H1 (cell line): ENCODE data around the gene PSG1. TPM values are rescaled to one million over a fixed set of nuclear protein-coding genes. Genes with fewer than 3 reads are reported as not detected.
"Not testable (repeated sequence)": the region's sequence is repeated elsewhere in the genome, so short reads cannot be mapped to it uniquely, and the experiment has no call there.

Source experiments
- CTCF ChIA-PET: fragments of 300-600 bp; sonication (Branson Sonifier 250); formaldehyde crosslinking; loops from one replicate; lab custom pipeline; 2021; ENCODE audit not compliant: partially characterized antibody; lab: Charles Lee
- POLR2A ChIA-PET: fragments of 300-600 bp; sonication (Branson Sonifier 250); formaldehyde crosslinking; loops from one replicate; lab custom pipeline; 2021; ENCODE audit warnings: inconsistent platforms; ENCODE audit not compliant: partially characterized antibody; lab: Charles Lee
- DNase-seq, 2 experiments: peaks; one replicate each; pipeline versions ENCODE4 v3.0.0 to v3.0.0-alpha.2; 2010 to 2022; ENCODE audit warnings: low spot score in 2 of 2, low read depth in 1 of 2, mixed read lengths in 1 of 2
- FAIRE-seq: peaks from 2 replicates; lab custom pipeline; 2011; peaks lifted over from hg19 to GRCh38; lab: Jason Lieb, UNC
- H2AFZ ChIP-seq: 2 replicates; pipeline ENCODE4 v1.8.1; 2012; ENCODE audit warnings: low read length, inconsistent platforms
- H2AK5ac ChIP-seq: 2 replicates; pipeline ENCODE4 v1.6.1; 2013; ENCODE audit warnings: low read depth, low read length
- H2BK120ac ChIP-seq: replicated peaks from 2 replicates; pipeline ENCODE3; 2013; ENCODE audit warnings: low read depth, low read length, inconsistent platforms
- H2BK12ac ChIP-seq: 2 replicates; pipeline ENCODE4 v1.6.1; 2013; ENCODE audit warnings: low read depth, low read length
- H2BK15ac ChIP-seq: 2 replicates; pipeline ENCODE4 v1.6.1; 2013; ENCODE audit warnings: low read length
- H2BK20ac ChIP-seq: 2 replicates; pipeline ENCODE4 v1.6.1; 2013; ENCODE audit warnings: low read length
- H2BK5ac ChIP-seq: 2 replicates; pipeline ENCODE4 v1.6.1; 2013; ENCODE audit warnings: low read depth, low read length
- H3K14ac ChIP-seq: 2 replicates; pipeline ENCODE4 v1.6.1; 2013; ENCODE audit warnings: inconsistent platforms; ENCODE audit not compliant: insufficient read length
- H3K18ac ChIP-seq: 2 replicates; pipeline ENCODE4 v1.6.1; 2013; ENCODE audit warnings: low read length; ENCODE audit errors: extremely low read depth
- H3K23ac ChIP-seq: 2 replicates; pipeline ENCODE4 v1.6.1; 2013; ENCODE audit warnings: inconsistent platforms; ENCODE audit not compliant: insufficient read length
- H3K23me2 ChIP-seq: 2 replicates; pipeline ENCODE4 v1.6.1; 2013; ENCODE audit warnings: low read depth, low read length
- H3K27ac ChIP-seq: 2 replicates; pipeline ENCODE4 v1.6.1; 2011; ENCODE audit warnings: low read depth, low read length, inconsistent platforms
- H3K27me3 ChIP-seq, 4 experiments: replicated peaks in 1 of 4; 1 replicate in 1 of 4; 2 replicates in 3 of 4; pipeline versions ENCODE4 v1.6.1 to v1.8.1; 2011 to 2013; ENCODE audit warnings: low read length in 3 of 4, mild to moderate bottlenecking in 3 of 4, inconsistent platforms in 2 of 4, mixed read lengths in 2 of 4, moderate library complexity in 1 of 4; ENCODE audit not compliant: control insufficient read depth in 3 of 4, insufficient read depth in 3 of 4; ENCODE audit errors: extremely low read depth in 1 of 4
- H3K36me3 ChIP-seq, 4 experiments: 2 replicates each; pipeline versions ENCODE4 v1.6.1 to v1.8.1; 2011 to 2013; ENCODE audit warnings: mild to moderate bottlenecking in 4 of 4, low read length in 3 of 4, moderate library complexity in 2 of 4, control low read depth in 1 of 4, inconsistent platforms in 1 of 4; ENCODE audit not compliant: insufficient read depth in 4 of 4, control insufficient read depth in 2 of 4
- H3K4ac ChIP-seq: replicated peaks from 2 replicates; pipeline ENCODE3; 2013; ENCODE audit warnings: low read length, low read depth, mixed read lengths, inconsistent platforms; ENCODE audit not compliant: insufficient read length
- H3K4me1 ChIP-seq, 4 experiments: replicated peaks in 1 of 4; 1 replicate in 1 of 4; 2 replicates in 3 of 4; pipeline versions ENCODE4 v1.6.1 to v1.8.1; 2011 to 2013; ENCODE audit warnings: low read length in 3 of 4, inconsistent platforms in 2 of 4, mixed read lengths in 1 of 4; ENCODE audit not compliant: insufficient read depth in 4 of 4, control insufficient read depth in 3 of 4
- H3K4me2 ChIP-seq, 2 experiments: 2 replicates each; pipeline versions ENCODE4 v1.6.1 to v1.8.1; 2011 to 2013; ENCODE audit warnings: low read depth in 2 of 2, low read length in 2 of 2, control low read depth in 1 of 2, inconsistent platforms in 1 of 2, mild to moderate bottlenecking in 1 of 2; ENCODE audit not compliant: insufficient read depth in 1 of 2
- H3K4me3 ChIP-seq, 4 experiments: fragments of 200-600, 300-600 bp in 1 of 4; sonication (generic), shearing (Covaris generic), sonication (Bioruptor Twin) in 1 of 4; 2 replicates each; pipeline versions ENCODE4 v1.5.1 to v1.8.1; 2011 to 2016; ENCODE audit warnings: low read length in 4 of 4, low read depth in 3 of 4, control low read depth in 2 of 4, inconsistent platforms in 2 of 4, mild to moderate bottlenecking in 2 of 4, mixed read lengths in 1 of 4, moderate library complexity in 1 of 4; ENCODE audit not compliant: insufficient read depth in 2 of 4; ENCODE audit errors: extremely low read depth in 1 of 4
- H3K56ac ChIP-seq: replicated peaks from 2 replicates; pipeline ENCODE3; 2013; ENCODE audit warnings: low read depth, mild to moderate bottlenecking, mixed read lengths, low read length, inconsistent platforms; ENCODE audit not compliant: insufficient read length
- H3K79me1 ChIP-seq: 2 replicates; pipeline ENCODE4 v1.6.1; 2013; ENCODE audit warnings: low read depth, low read length, control low read depth
- H3K79me2 ChIP-seq, 2 experiments: 2 replicates each; pipeline versions ENCODE4 v1.6.1 to v1.8.1; 2012 to 2013; ENCODE audit warnings: low read length in 2 of 2, mild to moderate bottlenecking in 2 of 2, inconsistent platforms in 1 of 2; ENCODE audit not compliant: insufficient read depth in 2 of 2, control insufficient read depth in 1 of 2
- H3K9ac ChIP-seq, 4 experiments: replicated peaks in 1 of 4; 1 replicate in 1 of 4; 2 replicates in 3 of 4; pipeline versions ENCODE4 v1.6.1 to v1.8.1; 2011 to 2013; ENCODE audit warnings: low read depth in 3 of 4, low read length in 3 of 4, control low read depth in 2 of 4, mild to moderate bottlenecking in 2 of 4, moderate library complexity in 2 of 4, inconsistent platforms in 1 of 4; ENCODE audit errors: extremely low read depth in 1 of 4
- H3K9me3 ChIP-seq, 2 experiments: 2 replicates each; pipeline versions ENCODE4 v1.6.1 to v1.8.1; 2012 to 2013; ENCODE audit warnings: mild to moderate bottlenecking in 2 of 2, moderate library complexity in 2 of 2, control low read depth in 1 of 2, inconsistent platforms in 1 of 2, low read depth in 1 of 2, low read length in 1 of 2, mixed read lengths in 1 of 2; ENCODE audit not compliant: insufficient read depth in 2 of 2
- H4K20me1 ChIP-seq, 2 experiments: replicated peaks in 1 of 2; 2 replicates each; pipeline versions ENCODE3 to v1.8.1; 2011 to 2013; ENCODE audit warnings: inconsistent platforms in 2 of 2, low read length in 2 of 2, mild to moderate bottlenecking in 1 of 2; ENCODE audit not compliant: insufficient read depth in 2 of 2, control insufficient read depth in 1 of 2
- H4K5ac ChIP-seq: 2 replicates; pipeline ENCODE4 v1.6.1; 2013; ENCODE audit warnings: low read length, low read depth, mixed read lengths, inconsistent platforms; ENCODE audit not compliant: insufficient read length
- H4K8ac ChIP-seq: 2 replicates; pipeline ENCODE4 v1.8.0; 2013; ENCODE audit warnings: mild to moderate bottlenecking, moderate library complexity, low read length, inconsistent platforms; ENCODE audit not compliant: insufficient read depth; ENCODE audit errors: extremely low read depth
- H4K91ac ChIP-seq: replicated peaks from 2 replicates; pipeline ENCODE3; 2013; ENCODE audit warnings: low read length, mixed read lengths, inconsistent platforms; ENCODE audit not compliant: insufficient read length
- CTCF ChIP-seq, 3 experiments: IDR thresholded peaks; 1 replicate in 2 of 3; 2 replicates in 1 of 3; pipeline versions ENCODE4 v1.5.1 to v1.6.1; 2011; ENCODE audit warnings: low read length in 3 of 3, mild to moderate bottlenecking in 3 of 3, inconsistent platforms in 2 of 3, low read depth in 1 of 3, moderate library complexity in 1 of 3; ENCODE audit not compliant: insufficient read depth in 1 of 3; ENCODE audit errors: control extremely low read depth in 1 of 3
- RAD21 ChIP-seq, 2 experiments: IDR thresholded peaks in 1 of 2; conservative IDR thresholded peaks in 1 of 2; 2 replicates each; pipeline ENCODE4 v1.6.1; 2011; ENCODE audit warnings: low read depth in 2 of 2, low read length in 2 of 2, improper control_type of control experiment in 1 of 2, inconsistent platforms in 1 of 2, mild to moderate bottlenecking in 1 of 2, moderate library complexity in 1 of 2
- WGBS, 2 experiments: shearing (Covaris generic) in 1 of 2; methylation state at CpG; one replicate each; pipeline versions ENCODE4 v1.1.6 to v1.1.7; 2013 to 2015; ENCODE audit warnings: low lambda C conversion rate in 2 of 2, mixed read lengths in 2 of 2, inconsistent platforms in 1 of 2, low coverage in 1 of 2, missing lambda C conversion rate in 1 of 2; ENCODE audit not compliant: insufficient replicate concordance in 2 of 2, insufficient coverage in 1 of 2, insufficient read length in 1 of 2; ENCODE audit errors: extremely low coverage in 1 of 2, missing lambda C conversion rate in 1 of 2; 5-methylcytosine and 5-hydroxymethylcytosine counted together
- polyA plus RNA-seq, 7 experiments: library from polyadenylated mRNA; depleted of rRNA in 3 of 7; stranded (reverse) in 5 of 7; unstranded in 2 of 7; fragments of >200 nt in 5 of 7; fragments of 200-250 nt in 2 of 7; gene quantifications; 1 replicate in 5 of 7; 2 replicates in 1 of 7; 4 replicates in 1 of 7; pipeline versions ENCODE4 v1.2.1 to v1.2.3, GENCODE V29; 2011 to 2013; ENCODE audit warnings: missing spikeins in 2 of 7, mixed read lengths in 2 of 7
- total RNA-seq: library from RNA; stranded (reverse); fragmentation: NEBNext Ultra II Directional; extraction: Animal tissue kit (Norgen Biotek cat#: 25700); gene quantifications from 2 replicates; pipeline ENCODE4 v1.2.1, GENCODE V29; 2021

The PSG1 gene
- total and polyA plus RNA-seq, 2 of the 8 experiments (the other 6 are each of a cell fraction or from before 2014, with no cell fraction given): not detected

- H2BK12ac ChIP-seq, H3K27ac ChIP-seq, H3K79me1 ChIP-seq, FAIRE-seq, H4K20me1 ChIP-seq, H2BK5ac ChIP-seq, H3K56ac ChIP-seq, H2BK120ac ChIP-seq, H2AFZ ChIP-seq, H3K9ac ChIP-seq, H3K18ac ChIP-seq, H4K91ac ChIP-seq, H3K79me2 ChIP-seq, H3K36me3 ChIP-seq, H3K4ac ChIP-seq, H3K23ac ChIP-seq, H2BK20ac ChIP-seq, H3K14ac ChIP-seq, CTCF ChIA-PET, H3K23me2 ChIP-seq, H4K5ac ChIP-seq, DNase-seq, H3K4me2 ChIP-seq, H4K8ac ChIP-seq, H3K4me1 ChIP-seq, H3K4me3 ChIP-seq, POLR2A ChIA-PET, H3K27me3 ChIP-seq, H2BK15ac ChIP-seq, H2AK5ac ChIP-seq: not testable (repeated sequence)
- peaks cover 14 to 52% of the 10 kb centered on the region in 2 experiments; a peak in 3 of 4 replicates for H3K9me3 ChIP-seq
- peak in 2 of 3 experiments; percentile 29 to 34; a peak in 2 of 4 replicates for TF ChIP-seq CTCF (IDR thresholded peaks at IDR 0.05; ENCODE audit: control extremely low read depth in 1 of 3, insufficient read depth in 1 of 3, low read depth in 1 of 3, low read length in 3 of 3)
- TF ChIP-seq RAD21 (IDR thresholded peaks at IDR 0.05 in 1 of 2, conservative IDR thresholded peaks at IDR 0.05 in 1 of 2; ENCODE audit: low read depth in 2 of 2, low read length in 2 of 2): 0 out of 4 replicates have a peak, but pooled peaks of 1 of the 2 experiments have one; percentile 7
- 72% methylated on average over 8 of the region's 8 CpGs; no CpG with 5 or more reads in 1 of the 2 experiments for WGBS, 2 experiments
Observed at GRCh38 chr19:42881279-42881678, 1.8 kb upstream of the PSG1 start.
